H1 (cell line): Measurements from ENCODE around the gene TERB2. TPM values are rescaled to one million over a fixed set of nuclear protein-coding genes. Genes with fewer than 3 reads are reported as not detected.

Source experiments
- BRCA1 ChIP-seq: IDR thresholded peaks from 2 replicates; pipeline ENCODE4 v1.6.1; 2012; ENCODE audit warnings: low read depth, low read length, improper control_type of control experiment
- CBX8 ChIP-seq: fragments of 300-800, 300-1000 bp; sonication (generic); IDR thresholded peaks from 2 replicates; pipeline ENCODE4 v1.7.1; 2016; ENCODE audit warnings: low read depth, low read length, borderline replicate concordance
- CHD1 ChIP-seq: IDR thresholded peaks from 2 replicates; pipeline ENCODE4 v1.6.1; 2012; ENCODE audit warnings: low read depth, low read length, improper control_type of control experiment
- CTBP2 ChIP-seq: IDR thresholded peaks from 2 replicates; pipeline ENCODE4 v1.7.0; 2011; ENCODE audit warnings: borderline replicate concordance, mild to moderate bottlenecking, moderate library complexity, mixed read lengths, low read length; ENCODE audit not compliant: insufficient read depth, insufficient read length
- CTCF ChIP-seq, 3 experiments: IDR thresholded peaks; 1 replicate in 2 of 3; 2 replicates in 1 of 3; pipeline versions ENCODE4 v1.5.1 to v1.6.1; 2011; ENCODE audit warnings: low read length in 3 of 3, mild to moderate bottlenecking in 3 of 3, inconsistent platforms in 2 of 3, low read depth in 1 of 3, moderate library complexity in 1 of 3; ENCODE audit not compliant: insufficient read depth in 1 of 3; ENCODE audit errors: control extremely low read depth in 1 of 3
- EGR1 ChIP-seq: IDR thresholded peaks from 2 replicates; pipeline ENCODE4 v1.6.1; 2011; ENCODE audit warnings: low read depth, low read length, borderline replicate concordance
- EZH2 ChIP-seq: fragments of 200-600 bp; sonication (generic); IDR thresholded peaks from 2 replicates; pipeline ENCODE4 v1.7.1; 2012; ENCODE audit warnings: low read depth, mild to moderate bottlenecking, moderate library complexity, low read length, inconsistent platforms; ENCODE audit not compliant: severe bottlenecking
- FOSL1 ChIP-seq: IDR thresholded peaks from 2 replicates; pipeline ENCODE4 v1.6.1; 2011; ENCODE audit warnings: mild to moderate bottlenecking, low read depth, low read length, moderate library complexity; ENCODE audit not compliant: insufficient read depth
- GABPA ChIP-seq: IDR thresholded peaks from 2 replicates; pipeline ENCODE4 v1.6.1; 2011; ENCODE audit warnings: mild to moderate bottlenecking, low read length, moderate library complexity, borderline replicate concordance; ENCODE audit not compliant: insufficient read depth
- NANOG ChIP-seq: IDR thresholded peaks from 2 replicates; pipeline ENCODE4 v1.6.1; 2011; ENCODE audit warnings: low read length, low read depth, mild to moderate bottlenecking, inconsistent platforms; ENCODE audit not compliant: insufficient read depth, poor library complexity, severe bottlenecking
- NRF1 ChIP-seq: IDR thresholded peaks from 2 replicates; pipeline ENCODE4 v1.6.1; 2011; ENCODE audit warnings: mild to moderate bottlenecking, low read depth, low read length, improper control_type of control experiment
- POLR2AphosphoS5 ChIP-seq: IDR thresholded peaks from 2 replicates; pipeline ENCODE4 v1.6.1; 2011; ENCODE audit warnings: low read depth, low read length
- RFX5 ChIP-seq: IDR thresholded peaks from 2 replicates; pipeline ENCODE4 v1.6.1; 2011; ENCODE audit warnings: low read depth, low read length, improper control_type of control experiment, borderline replicate concordance
- SRF ChIP-seq: IDR thresholded peaks from 2 replicates; pipeline ENCODE4 v1.6.1; 2011; ENCODE audit warnings: mild to moderate bottlenecking, low read depth, low read length, moderate library complexity
- TAF1 ChIP-seq: IDR thresholded peaks from 2 replicates; pipeline ENCODE4 v1.6.1; 2011; ENCODE audit warnings: mild to moderate bottlenecking, low read depth, low read length
- polyA plus RNA-seq, 7 experiments: library from polyadenylated mRNA; depleted of rRNA in 3 of 7; stranded (reverse) in 5 of 7; unstranded in 2 of 7; fragments of >200 nt in 5 of 7; fragments of 200-250 nt in 2 of 7; gene quantifications; 1 replicate in 5 of 7; 2 replicates in 1 of 7; 4 replicates in 1 of 7; pipeline versions ENCODE4 v1.2.1 to v1.2.3, GENCODE V29; 2011 to 2013; ENCODE audit warnings: missing spikeins in 2 of 7, mixed read lengths in 2 of 7
- total RNA-seq: library from RNA; stranded (reverse); fragmentation: NEBNext Ultra II Directional; extraction: Animal tissue kit (Norgen Biotek cat#: 25700); gene quantifications from 2 replicates; pipeline ENCODE4 v1.2.1, GENCODE V29; 2021

The TERB2 gene
- total and polyA plus RNA-seq, 2 of the 8 experiments (the other 6 are each of a cell fraction or from before 2014, with no cell fraction given) = not detected

DNA sequence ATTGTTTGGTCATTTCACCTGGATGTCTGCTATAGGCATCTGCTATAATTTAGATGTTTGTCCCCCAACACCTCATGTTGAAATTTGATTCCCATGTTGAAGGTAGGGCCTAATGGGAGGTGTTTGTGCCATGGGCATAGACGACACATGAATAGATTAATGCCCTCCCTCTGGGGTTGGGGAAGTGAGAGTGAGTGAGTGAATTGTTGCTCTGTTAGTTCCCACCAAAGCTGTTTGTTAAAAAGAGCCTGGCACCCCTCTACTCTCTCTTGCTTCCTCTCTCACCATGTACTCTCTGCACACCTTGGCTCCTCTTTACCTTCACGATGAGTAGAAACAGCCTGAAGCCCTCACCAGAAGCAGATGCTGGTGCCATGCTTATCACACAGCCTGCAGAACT is 42.6 kb downstream of the TERB2 start (continued):
- TF ChIP-seq FOSL1 (no peak), NRF1 (no peak), CTCF (IDR thresholded peaks at IDR 0.05; ENCODE audit: control extremely low read depth in 1 of 3, insufficient read depth in 1 of 3, low read depth in 1 of 3, low read length in 3 of 3) (no peak), GABPA (no peak), BRCA1 (no peak), CBX8 (no peak), TAF1 (no peak), CTBP2 (no peak), RFX5 (no peak), EGR1 (no peak), SRF (no peak), NANOG (no peak), POLR2AphosphoS5 (no peak), EZH2 (no peak), CHD1 (no peak)
- TF ChIP-seq, all 59 proteins: peak for 0
